D341Med (cell line): ENCODE data around the gene ACOT7.
A peak's percentile ranks its signal among the peaks of the same experiment; 100 is the strongest.

Experiments
- DNase-seq: peaks from one replicate; pipeline ENCODE4 v3.0.0; 2012; ENCODE audit warnings: low spot score

Gene ACOT7

DNA sequence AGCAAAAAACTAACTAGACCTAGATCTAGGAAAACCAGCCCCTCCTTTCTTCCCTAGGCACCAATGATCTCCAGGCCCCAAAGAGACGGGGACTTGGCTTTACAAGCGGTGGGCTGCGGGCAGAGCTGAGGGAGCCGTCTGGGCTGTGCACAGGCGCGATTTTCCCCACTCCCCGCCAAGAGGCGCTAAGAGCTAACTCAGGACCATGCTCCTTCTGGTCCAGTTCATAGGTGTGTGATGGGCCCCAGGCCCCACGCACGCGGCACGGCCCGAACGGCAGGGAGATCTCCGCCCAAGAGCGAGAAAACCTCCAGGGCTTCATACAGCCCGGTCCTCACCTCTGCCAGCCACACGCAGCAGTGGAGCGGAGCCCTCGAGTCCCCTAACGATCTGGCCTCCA is 125.2 kb downstream of the ACOT7 start:
- DNase-seq = no peak

GRCh38 chr1:6267686-6268322 is 125.8 kb downstream of the ACOT7 start:
- DNase-seq = no peak

DNA sequence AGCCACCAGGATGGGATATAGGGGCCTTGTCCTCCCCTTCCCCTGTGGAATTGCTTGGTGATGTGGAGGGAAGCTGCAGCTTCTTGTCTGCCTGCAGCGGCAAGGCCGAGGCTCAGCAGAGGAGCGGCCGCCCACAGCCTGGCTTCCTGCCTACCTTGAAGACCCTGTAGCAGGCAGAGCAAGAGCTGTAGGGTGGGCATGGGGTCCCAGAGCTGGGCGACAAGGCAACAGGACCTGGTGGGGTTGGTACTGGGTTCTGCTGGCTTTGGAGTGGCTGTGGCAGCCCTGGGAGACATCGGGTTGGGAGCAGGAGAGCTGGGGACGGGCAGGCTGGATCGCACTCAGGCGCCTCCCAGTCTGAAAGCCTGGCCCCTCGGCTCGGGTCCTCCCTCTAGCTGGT is 126.9 kb downstream of the ACOT7 start:
- DNase-seq = no peak

DNA sequence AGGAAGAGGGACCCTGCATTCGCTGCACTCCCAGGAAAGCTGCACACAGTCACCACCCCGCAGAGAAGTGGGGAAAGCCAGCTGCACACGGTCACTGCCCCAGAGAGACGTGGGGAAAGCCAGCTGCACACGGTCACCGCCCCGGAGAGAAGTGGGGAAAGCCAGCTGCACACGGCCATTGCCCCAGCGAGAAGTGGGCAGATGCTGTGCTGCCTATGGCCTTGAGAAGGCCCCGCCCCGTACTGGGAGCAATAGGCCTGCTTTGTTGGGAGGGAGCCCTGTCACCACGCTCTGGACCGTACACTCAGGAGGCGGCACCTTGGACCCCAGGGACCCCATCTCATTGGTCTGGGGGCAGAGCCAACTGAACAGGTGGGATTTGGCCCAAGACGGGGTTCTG is 128.4 kb downstream of the ACOT7 start:
- no peak for DNase-seq

DNA sequence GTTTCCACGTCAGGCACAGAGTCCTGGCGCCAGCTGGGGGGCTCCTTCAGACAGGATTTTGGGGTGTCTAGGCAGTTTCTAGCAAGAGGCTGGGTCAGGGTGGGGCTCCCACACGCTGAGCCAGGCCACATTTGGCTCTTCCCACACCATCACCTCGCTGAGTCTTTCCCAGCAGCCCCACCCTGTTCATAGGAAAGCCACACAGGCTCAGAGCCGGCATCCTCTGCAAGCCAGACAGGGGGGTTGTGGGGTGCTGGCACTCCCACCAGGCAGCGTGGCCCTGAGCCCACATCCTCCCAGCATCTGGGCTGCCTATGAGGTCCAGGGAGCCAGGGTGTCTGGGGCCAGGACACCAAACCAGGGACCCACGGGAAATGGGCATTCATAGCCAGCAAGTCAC is 129.9 kb downstream of the ACOT7 start:
- DNase-seq = no peak

GRCh38 chr1:6262555-6263420 is 130.8 kb downstream of the ACOT7 start:
- no peak for DNase-seq

DNA sequence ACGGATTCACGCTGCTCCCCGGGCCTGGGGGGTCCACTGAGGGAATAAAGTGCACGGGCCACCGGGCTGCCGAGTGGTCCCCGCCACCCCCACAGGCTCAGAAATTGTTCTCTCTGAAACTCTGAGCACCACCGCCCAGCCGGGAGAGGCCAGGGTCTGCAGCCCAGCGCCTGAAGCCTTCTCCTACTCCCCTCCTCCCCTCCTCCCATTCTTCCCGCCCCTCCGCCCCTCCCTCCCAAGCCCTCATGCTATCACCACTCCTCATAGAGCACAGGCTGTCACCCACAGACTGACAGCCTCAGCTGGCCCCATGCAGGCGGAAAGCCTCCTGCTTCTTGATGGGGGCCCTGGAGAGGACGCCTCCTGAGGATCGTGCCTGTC is 132.0 kb downstream of the ACOT7 start:
- DNase-seq = peak; percentile 44

- peak; percentile 85 for DNase-seq
Observed at GRCh38 chr1:6260961-6261614, 132.5 kb downstream of the ACOT7 start, which contains the start of gene GPR153. Gene GPR153, minus strand, starts transcription at chr1:6261098. Its CDS starts 6,193 bp downstream, at chr1:6254905.

DNA sequence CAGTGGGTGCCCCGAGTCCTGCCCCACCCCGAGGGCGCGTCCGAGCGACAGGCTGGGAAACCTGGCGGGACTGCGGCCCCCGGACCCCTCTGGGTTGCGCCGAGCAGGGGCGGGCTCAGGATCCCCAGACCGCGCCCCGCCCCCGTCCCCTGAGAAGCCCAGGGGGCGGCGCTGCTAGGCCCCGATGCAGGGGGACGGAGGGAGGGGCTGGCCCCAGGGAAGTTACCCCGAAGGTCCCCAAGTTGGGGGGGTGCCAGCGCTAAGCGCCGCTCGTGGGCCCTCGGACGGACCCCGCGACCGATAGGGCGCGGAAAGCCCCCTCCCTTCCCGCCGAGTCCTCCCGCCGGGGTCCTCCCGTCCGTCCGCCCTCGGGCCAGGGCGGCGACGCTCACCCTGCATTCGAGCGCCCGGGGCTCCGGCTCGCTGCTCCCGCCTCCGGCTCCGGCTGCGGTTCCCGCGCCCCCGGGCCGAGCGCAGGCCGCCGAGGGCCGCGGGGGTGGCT is 133.1 kb downstream of the ACOT7 start:
- DNase-seq = peak; percentile 66

- peak; percentile 81 for DNase-seq
Observed at GRCh38 chr1:6259491-6260362, 133.8 kb downstream of the ACOT7 start.

DNA sequence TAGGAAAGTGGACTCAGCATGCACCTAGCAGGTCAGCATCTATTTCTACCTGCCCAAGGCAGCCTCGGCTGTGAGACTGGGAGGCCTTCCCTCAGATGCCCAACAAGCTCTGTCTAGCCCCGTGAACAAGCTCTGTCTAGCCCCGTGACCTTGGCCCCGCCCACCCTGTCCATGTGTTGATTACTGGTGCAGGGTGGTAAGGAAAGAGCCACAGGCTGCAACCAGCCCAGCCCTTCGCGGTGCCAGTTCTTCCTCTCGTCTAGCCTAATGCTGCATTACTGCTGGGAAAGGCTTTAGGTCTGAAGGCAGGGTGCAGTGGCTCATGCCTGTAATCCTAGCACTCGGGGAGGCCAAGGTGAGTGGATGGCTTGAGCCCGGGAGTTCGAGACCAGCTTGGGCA is 134.9 kb downstream of the ACOT7 start:
- no peak for DNase-seq

DNA sequence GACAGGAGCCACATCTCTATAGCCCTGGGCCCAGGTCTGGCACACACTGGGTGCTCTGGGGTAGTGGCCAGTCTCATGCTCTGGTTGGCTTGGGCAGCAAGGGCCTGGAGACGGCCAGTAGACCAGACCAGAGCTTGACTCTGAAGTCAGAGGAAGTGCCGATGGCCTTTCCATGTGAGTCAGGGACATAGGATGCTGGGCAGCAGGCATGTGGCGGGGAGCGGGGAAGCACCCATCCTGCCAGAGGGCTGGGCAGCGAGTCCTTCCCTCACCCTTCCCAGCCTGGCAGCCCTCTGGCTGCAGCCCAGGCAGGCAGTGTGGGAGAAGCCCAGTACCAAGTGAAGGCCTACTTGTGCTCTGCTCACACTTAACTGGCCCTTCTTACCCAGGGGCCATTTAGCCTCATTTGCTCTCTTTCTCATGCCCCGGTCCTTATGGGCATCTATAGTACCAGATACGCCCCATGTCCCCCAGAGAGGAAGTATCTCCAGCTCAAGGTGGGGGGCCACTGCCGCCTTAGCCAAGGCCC is 136.0 kb downstream of the ACOT7 start:
- no peak for DNase-seq

DNA sequence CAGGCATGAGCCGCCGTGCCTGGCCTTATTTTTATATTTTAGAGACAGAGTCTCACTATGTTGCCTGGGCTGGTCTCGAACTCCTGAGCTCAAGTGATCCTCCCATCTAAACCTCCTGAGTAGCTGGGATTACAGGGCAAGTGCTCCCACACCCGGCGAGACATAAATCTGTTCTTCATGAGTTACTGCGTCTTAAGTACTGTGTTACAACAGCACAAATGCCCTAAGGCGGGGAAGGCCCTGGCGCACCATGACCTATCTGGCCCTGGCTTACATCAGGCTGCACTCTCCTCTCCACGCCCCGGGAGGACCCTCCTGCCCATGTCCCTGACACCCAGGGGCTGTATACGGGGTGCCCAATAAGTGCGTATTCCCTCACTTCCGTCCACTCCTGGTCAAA is 136.9 kb downstream of the ACOT7 start:
- DNase-seq = no peak

- DNase-seq = no peak
Observed at GRCh38 chr1:6254691-6255090, 138.9 kb downstream of the ACOT7 start.

DNA sequence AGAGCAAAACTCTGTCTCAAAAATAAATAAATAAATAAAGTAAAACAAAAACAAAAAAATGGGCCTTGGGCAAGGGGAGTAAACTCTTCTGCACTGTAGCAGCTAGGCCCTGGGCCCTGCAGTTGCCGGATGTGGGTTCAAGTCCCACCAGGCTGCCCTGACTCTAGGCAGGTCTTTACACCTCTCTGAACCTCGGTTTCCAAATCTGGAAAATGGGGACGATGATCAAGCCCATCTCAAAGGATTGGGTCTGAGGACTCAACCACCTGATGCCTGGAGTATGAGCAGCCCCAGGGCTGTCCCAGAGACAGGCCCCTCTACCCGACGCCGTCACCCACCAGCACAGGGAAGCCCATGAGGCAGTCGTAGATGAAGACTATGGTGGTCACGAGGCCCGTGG is 140.2 kb downstream of the ACOT7 start:
- no peak for DNase-seq

- no peak for DNase-seq
Observed at GRCh38 chr1:6252374-6252710, 141.2 kb downstream of the ACOT7 start.

GRCh38 chr1:6251681-6252373 is 141.7 kb downstream of the ACOT7 start:
- no peak for DNase-seq

DNA sequence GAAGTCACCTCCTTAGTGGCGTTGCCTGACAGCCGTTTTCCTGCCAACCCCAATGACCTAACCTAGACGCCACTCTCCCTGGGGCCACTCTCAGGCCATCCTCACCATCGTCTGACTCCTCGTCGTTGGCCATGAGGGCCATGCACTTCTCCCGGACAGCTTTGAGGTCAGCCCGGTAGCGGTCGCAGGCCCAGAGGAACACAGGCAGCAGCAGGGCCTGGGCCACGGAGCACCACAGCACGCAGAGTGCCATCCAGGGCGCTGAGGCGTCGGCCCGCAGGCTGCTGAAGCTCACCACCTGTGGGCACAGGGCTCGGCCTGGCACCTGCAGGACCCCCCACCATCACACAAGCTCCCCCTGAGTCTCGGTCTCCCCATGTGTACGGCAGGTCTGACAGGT is 142.3 kb downstream of the ACOT7 start:
- no peak for DNase-seq

GRCh38 chr1:6249739-6250689 is 143.6 kb downstream of the ACOT7 start:
- DNase-seq = peak; percentile 62
